Uterus (tissue), 2 donors: Measurements from ENCODE around the gene SLITRK3.

Experiments used
- CTCF ChIP-seq, 4 experiments: fragments of 200-600 bp in 2 of 4; fragments of 450-650 bp in 2 of 4; sonication (generic) in 2 of 4; IDR thresholded peaks; one replicate each; pipeline ENCODE4 v1.5.1; 2016 to 2019; ENCODE audit warnings: antibody characterized with exemption in 4 of 4, mild to moderate bottlenecking in 2 of 4, moderate library complexity in 1 of 4
- POLR2A ChIP-seq, 2 donors: fragments of 450-650 bp; IDR thresholded peaks; one replicate each; pipeline ENCODE4 v1.6.1; 2016; ENCODE audit warnings: antibody characterized with exemption in 2 of 2, mild to moderate bottlenecking in 1 of 2, moderate library complexity in 1 of 2

GRCh38 chr3:165225604-165226003, 29.4 kb upstream of the SLITRK3 start:
- TF ChIP-seq POLR2A (IDR thresholded peaks at IDR 0.05): no peak
- no peak for TF ChIP-seq CTCF (IDR thresholded peaks at IDR 0.05)
